GM10248 (cell line): ENCODE measurements around the gene FRMD5.

ENCODE experiments used
- CTCF ChIA-PET: fragments of 300-600 bp; sonication (Branson Sonifier 250); formaldehyde crosslinking; extraction: SDS; loops from one replicate; lab custom pipeline; 2021; ENCODE audit warnings: antibody characterized with exemption; lab: Yijun Ruan, JAX
- POLR2A ChIA-PET: fragments of 350-650 bp; sonication (Branson Sonifier 250); formaldehyde crosslinking; extraction: SDS; loops from one replicate; lab custom pipeline; 2020; ENCODE audit warnings: antibody characterized with exemption; lab: Yijun Ruan, JAX
- DNase-seq: peaks from one replicate; pipeline ENCODE4 v3.0.0; 2012; ENCODE audit errors: extremely low spot score
- TF ChIP-seq, protein P1 (sequence below): IDR thresholded peaks from 2 replicates; pipeline ENCODE4 v1.5.1; 2012; ENCODE audit warnings: mild to moderate bottlenecking, low read depth; ENCODE audit errors: extremely low read depth, missing control alignments, control extremely low read depth

FRMD5 gene

GRCh38 chr15:43930079-43930478 is 265.0 kb downstream of the FRMD5 start:
- POLR2A ChIA-PET, result no interaction called here
- DNase-seq, result no peak
- TF ChIP-seq, protein P1, sequence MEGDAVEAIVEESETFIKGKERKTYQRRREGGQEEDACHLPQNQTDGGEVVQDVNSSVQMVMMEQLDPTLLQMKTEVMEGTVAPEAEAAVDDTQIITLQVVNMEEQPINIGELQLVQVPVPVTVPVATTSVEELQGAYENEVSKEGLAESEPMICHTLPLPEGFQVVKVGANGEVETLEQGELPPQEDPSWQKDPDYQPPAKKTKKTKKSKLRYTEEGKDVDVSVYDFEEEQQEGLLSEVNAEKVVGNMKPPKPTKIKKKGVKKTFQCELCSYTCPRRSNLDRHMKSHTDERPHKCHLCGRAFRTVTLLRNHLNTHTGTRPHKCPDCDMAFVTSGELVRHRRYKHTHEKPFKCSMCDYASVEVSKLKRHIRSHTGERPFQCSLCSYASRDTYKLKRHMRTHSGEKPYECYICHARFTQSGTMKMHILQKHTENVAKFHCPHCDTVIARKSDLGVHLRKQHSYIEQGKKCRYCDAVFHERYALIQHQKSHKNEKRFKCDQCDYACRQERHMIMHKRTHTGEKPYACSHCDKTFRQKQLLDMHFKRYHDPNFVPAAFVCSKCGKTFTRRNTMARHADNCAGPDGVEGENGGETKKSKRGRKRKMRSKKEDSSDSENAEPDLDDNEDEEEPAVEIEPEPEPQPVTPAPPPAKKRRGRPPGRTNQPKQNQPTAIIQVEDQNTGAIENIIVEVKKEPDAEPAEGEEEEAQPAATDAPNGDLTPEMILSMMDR, result no peak
- CTCF ChIA-PET, result interaction anchor here (0.6 to 1.0 kb wide), 5 partner anchors 9 to 131 kb away, joined by 3 to 5 read pairs (median 4); no protein-coding TSS in a partner anchor

- TF ChIP-seq, protein P1, result no peak
- CTCF ChIA-PET, result interaction anchor here (0.9 to 2.2 kb wide), 7 partner anchors 11 to 138 kb away, joined by 3 to 8 read pairs (median 3); no protein-coding TSS in a partner anchor
- no peak for DNase-seq
- POLR2A ChIA-PET, result no interaction called here
Observed at GRCh38 chr15:43928152-43928551, 266.9 kb downstream of the FRMD5 start.

DNA sequence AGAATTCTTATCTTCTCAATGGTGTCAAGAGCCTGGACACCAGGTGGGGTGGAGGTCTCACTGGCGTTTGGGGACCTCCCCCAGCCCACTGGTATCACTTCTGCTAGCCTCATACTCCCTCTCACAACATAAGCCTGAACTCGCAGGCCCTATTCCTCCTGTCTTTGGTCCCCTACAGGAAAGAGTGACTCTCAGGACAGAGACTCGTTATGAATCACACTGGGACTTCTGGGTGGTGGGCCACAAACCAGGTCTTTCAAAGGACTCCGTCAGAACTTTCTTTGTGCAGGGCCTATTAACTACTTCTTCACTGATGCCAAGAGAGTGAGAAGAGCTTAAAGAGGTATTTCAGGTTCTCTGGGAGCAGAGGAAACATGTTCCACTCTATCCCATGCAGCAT is 267.9 kb downstream of the FRMD5 start:
- TF ChIP-seq, protein P1, result no peak
- CTCF ChIA-PET, result interaction anchor here (0.9 to 2.2 kb wide), 3 partner anchors 21 to 88 kb away, joined by 3 to 8 read pairs (median 3); no protein-coding TSS in a partner anchor
- POLR2A ChIA-PET, result no interaction called here
- no peak for DNase-seq

DNA sequence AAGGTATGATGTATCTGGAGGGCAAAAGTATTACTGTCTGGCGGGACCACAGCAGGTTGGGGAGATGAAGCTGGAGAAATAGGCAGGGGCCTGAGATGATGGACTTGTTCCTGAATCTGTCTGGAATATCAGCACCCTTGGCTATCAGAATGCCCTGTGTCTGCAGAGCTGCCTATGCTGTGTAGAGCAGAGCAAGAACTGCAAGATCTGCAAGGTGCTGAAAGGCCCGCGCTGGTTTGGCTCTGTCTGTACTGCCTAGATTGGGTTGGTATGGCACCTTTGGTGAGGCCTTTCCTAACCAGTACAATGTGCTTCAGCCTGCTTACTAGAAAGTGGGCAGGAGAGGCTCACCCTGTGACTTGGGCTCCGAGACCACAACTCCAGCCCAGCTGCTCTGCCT is 271.5 kb downstream of the FRMD5 start:
- ChIA-PET CTCF (interaction anchor here (1.7 to 1.9 kb wide), 2 partner anchors 13 to 19 kb away, joined by 4 to 6 read pairs; no protein-coding TSS in a partner anchor), POLR2A (no interaction called here)
- DNase-seq, result no peak
- TF ChIP-seq, protein P1, result no peak

DNA sequence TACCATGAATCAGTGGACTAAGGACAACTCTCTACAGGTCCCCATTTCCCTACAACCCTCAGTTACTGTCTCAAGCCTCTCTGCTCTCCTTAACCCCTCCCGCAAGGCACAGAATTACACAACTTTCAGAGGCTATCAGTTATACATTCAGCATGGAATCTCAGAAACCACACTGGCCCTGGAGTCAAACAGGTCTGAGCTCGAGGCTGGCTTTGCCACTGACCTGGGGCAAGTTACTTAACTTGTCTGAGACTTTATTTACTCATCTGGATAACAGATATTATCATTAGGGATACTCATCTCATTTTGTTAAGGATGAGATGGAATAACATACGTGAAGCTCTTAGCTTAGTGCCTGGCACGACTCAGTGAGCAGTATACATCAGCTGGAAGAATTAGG is 273.1 kb downstream of the FRMD5 start:
- TF ChIP-seq, protein P1, result no peak
- DNase-seq, result no peak
- ChIA-PET CTCF (interaction anchor here (0.9 to 1.4 kb wide), 3 partner anchors 18 to 316 kb away, joined by 3 to 5 read pairs (median 3); no protein-coding TSS in a partner anchor), POLR2A (no interaction called here)

DNA sequence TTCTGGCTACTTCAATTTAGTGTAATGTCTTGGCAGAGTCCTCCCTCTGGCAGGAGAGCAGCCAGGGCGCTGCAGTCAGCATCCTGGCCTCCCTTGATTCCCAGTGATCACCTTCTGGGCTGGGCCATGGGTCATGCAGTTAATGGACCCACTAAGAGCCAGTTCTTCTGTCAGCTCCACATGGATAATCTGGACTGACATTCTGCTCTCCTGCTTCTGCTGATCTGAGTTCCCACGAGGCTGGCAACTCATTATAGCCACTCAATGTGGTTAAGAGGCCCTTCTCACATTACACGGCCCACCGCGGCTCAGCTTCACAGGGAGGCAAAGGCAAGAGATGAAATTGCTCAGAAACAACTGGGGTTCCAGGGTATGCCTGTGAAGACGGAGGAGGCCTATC is 274.3 kb downstream of the FRMD5 start:
- DNase-seq, result no peak
- TF ChIP-seq, protein P1, result no peak
- POLR2A ChIA-PET, result no interaction called here
- CTCF ChIA-PET, result interaction anchor here (0.7 to 1.8 kb wide), 3 partner anchors 10 to 19 kb away, joined by 3 to 4 read pairs (median 4); no protein-coding TSS in a partner anchor
